Measurements from ENCODE around the gene KLHL34. TPM values are rescaled to one million over a fixed set of nuclear protein-coding genes. Genes with fewer than 3 reads are reported as not detected.

The KLHL34 gene
- total RNA-seq, 2 experiments from 2014 or later, result 0.15 to 0.16 TPM

- DNase-seq, result no peak
- no peak overlapping the region for H3K27ac Mint-ChIP-seq
- H3K36me3 Mint-ChIP-seq, result no peaks in the 10 kb centered on the region
- H3K27me3 Mint-ChIP-seq, result no peaks in the 10 kb centered on the region
- no peaks in the 10 kb centered on the region for H3K4me1 Mint-ChIP-seq
- no peak overlapping the region for H3K4me3 Mint-ChIP-seq
- H3K9me3 Mint-ChIP-seq (ENCODE audit: low read depth), result no peaks in the 10 kb centered on the region
- no peak for ATAC-seq
- CTCF ChIA-PET, result no interaction called here
Measured at GRCh38 chrX:21623778-21624501, 34.2 kb downstream of the KLHL34 start.

- Mint-ChIP-seq H3K9me3 (ENCODE audit: low read depth) (no peaks in the 10 kb centered on the region), H3K4me3 (no peak overlapping the region), H3K27ac (no peak overlapping the region), H3K36me3 (no peaks in the 10 kb centered on the region), H3K4me1 (no peaks in the 10 kb centered on the region), H3K27me3 (no peaks in the 10 kb centered on the region)
- CTCF ChIA-PET, result no interaction called here
- DNase-seq, result no peak
- ATAC-seq, result no peak
Measured at GRCh38 chrX:21620234-21620633, 37.9 kb downstream of the KLHL34 start.

- Mint-ChIP-seq H3K36me3 (no peaks in the 10 kb centered on the region), H3K9me3 (ENCODE audit: low read depth) (no peaks in the 10 kb centered on the region), H3K27ac (no peak overlapping the region), H3K4me1 (no peaks in the 10 kb centered on the region), H3K27me3 (no peaks in the 10 kb centered on the region), H3K4me3 (no peak overlapping the region)
- CTCF ChIA-PET, result no interaction called here
- DNase-seq, result no peak
- ATAC-seq, result no peak
Measured at GRCh38 chrX:21616386-21616785, 41.7 kb downstream of the KLHL34 start.

GRCh38 chrX:21612154-21612553 lies 46.0 kb downstream of the KLHL34 start:
- CTCF ChIA-PET, result no interaction called here
- Mint-ChIP-seq H3K4me1 (no peaks in the 10 kb centered on the region), H3K36me3 (no peaks in the 10 kb centered on the region), H3K9me3 (ENCODE audit: low read depth) (no peaks in the 10 kb centered on the region), H3K4me3 (no peak overlapping the region), H3K27ac (no peak overlapping the region), H3K27me3 (no peaks in the 10 kb centered on the region)
- no peak for DNase-seq
- ATAC-seq, result no peak

- DNase-seq, result no peak
- CTCF ChIA-PET, result no interaction called here
- H3K9me3 Mint-ChIP-seq (ENCODE audit: low read depth), result no peaks in the 10 kb centered on the region
- H3K27me3 Mint-ChIP-seq, result no peaks in the 10 kb centered on the region
- H3K36me3 Mint-ChIP-seq, result no peaks in the 10 kb centered on the region
- ATAC-seq, result no peak
- H3K27ac Mint-ChIP-seq, result no peak overlapping the region
- H3K4me3 Mint-ChIP-seq, result no peak overlapping the region
- no peaks in the 10 kb centered on the region for H3K4me1 Mint-ChIP-seq
Measured at GRCh38 chrX:21610168-21610567, 48.0 kb downstream of the KLHL34 start.

- no peak overlapping the region for H3K27ac Mint-ChIP-seq
- H3K4me1 Mint-ChIP-seq, result no peaks in the 10 kb centered on the region
- H3K4me3 Mint-ChIP-seq, result no peak overlapping the region
- no peaks in the 10 kb centered on the region for H3K9me3 Mint-ChIP-seq (ENCODE audit: low read depth)
- DNase-seq (no peak), ATAC-seq (no peak)
- H3K27me3 Mint-ChIP-seq, result no peaks in the 10 kb centered on the region
- no peaks in the 10 kb centered on the region for H3K36me3 Mint-ChIP-seq
- CTCF ChIA-PET, result no interaction called here
Measured at GRCh38 chrX:21606002-21606401, 52.1 kb downstream of the KLHL34 start.

Other genes with a start within 250 kb of the KLHL34 start
- gene SMPX, start 99.8 kb upstream of the KLHL34 start, total RNA-seq, result not detected
- 1 to 10 TPM; 6.0 to 8.9 TPM for gene MBTPS2, start 181.3 kb upstream of the KLHL34 start, total RNA-seq
- gene YY2, start 197.7 kb upstream of the KLHL34 start, total RNA-seq, result 1 to 10 TPM; 1.3 to 1.7 TPM